Upper lobe of left lung (tissue), 4 donors: Measurements from ENCODE around the gene FNDC3B.

Experiments used
- POLR2A ChIP-seq, 4 donors: fragments of 450-650 bp; IDR thresholded peaks; one replicate each; pipeline ENCODE4 v1.5.1; 2016 to 2017; ENCODE audit warnings: antibody characterized with exemption in 4 of 4, mild to moderate bottlenecking in 2 of 4
- TF ChIP-seq, protein P1 (sequence below), 6 experiments: fragments of 450-650 bp in 4 of 6; fragments of 200-600 bp in 2 of 6; sonication (generic) in 2 of 6; IDR thresholded peaks; one replicate each; pipeline ENCODE4 v1.5.1; 2016 to 2019; ENCODE audit warnings: antibody characterized with exemption in 6 of 6

DNA sequence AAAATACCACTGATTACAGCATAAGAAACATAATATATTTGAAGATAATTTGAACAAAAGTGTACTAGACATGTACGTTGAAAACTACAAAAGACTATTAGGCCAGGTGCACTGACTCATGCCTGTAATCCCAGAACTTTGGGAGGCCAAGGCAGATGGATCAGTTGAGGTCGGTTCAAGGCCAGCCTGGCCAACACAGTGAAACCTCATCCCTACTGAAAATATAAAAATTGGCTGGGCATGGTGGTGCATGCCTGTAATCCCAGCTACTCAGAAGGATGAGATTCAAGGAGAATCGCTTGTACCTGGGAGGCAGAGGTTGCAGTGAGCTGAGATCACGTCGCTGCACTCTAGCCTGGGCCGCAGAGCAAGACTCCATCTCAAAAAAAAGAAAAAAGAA is 36.2 kb upstream of the FNDC3B start:
- TF ChIP-seq, protein P1, sequence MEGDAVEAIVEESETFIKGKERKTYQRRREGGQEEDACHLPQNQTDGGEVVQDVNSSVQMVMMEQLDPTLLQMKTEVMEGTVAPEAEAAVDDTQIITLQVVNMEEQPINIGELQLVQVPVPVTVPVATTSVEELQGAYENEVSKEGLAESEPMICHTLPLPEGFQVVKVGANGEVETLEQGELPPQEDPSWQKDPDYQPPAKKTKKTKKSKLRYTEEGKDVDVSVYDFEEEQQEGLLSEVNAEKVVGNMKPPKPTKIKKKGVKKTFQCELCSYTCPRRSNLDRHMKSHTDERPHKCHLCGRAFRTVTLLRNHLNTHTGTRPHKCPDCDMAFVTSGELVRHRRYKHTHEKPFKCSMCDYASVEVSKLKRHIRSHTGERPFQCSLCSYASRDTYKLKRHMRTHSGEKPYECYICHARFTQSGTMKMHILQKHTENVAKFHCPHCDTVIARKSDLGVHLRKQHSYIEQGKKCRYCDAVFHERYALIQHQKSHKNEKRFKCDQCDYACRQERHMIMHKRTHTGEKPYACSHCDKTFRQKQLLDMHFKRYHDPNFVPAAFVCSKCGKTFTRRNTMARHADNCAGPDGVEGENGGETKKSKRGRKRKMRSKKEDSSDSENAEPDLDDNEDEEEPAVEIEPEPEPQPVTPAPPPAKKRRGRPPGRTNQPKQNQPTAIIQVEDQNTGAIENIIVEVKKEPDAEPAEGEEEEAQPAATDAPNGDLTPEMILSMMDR (IDR thresholded peaks at IDR 0.05) = no peak
- TF ChIP-seq POLR2A (IDR thresholded peaks at IDR 0.05) = no peak
